Measurements from ENCODE around the gene MAP3K14.

MAP3K14 gene

GRCh38 chr17:45277216-45277849 lies 39.5 kb downstream of the MAP3K14 start:
- peak; percentile 79 to 94 for DNase-seq

- no peak for DNase-seq
These were observed 40.8 kb downstream of the MAP3K14 start for GRCh38 chr17:45276031-45276430.

- no peak for DNase-seq
These were observed 42.8 kb downstream of the MAP3K14 start for GRCh38 chr17:45274033-45274432.

- no peak for DNase-seq
These were observed 43.3 kb downstream of the MAP3K14 start for GRCh38 chr17:45273551-45273957.

- DNase-seq: no peak
These were observed 45.2 kb downstream of the MAP3K14 start for GRCh38 chr17:45271603-45272002.

GRCh38 chr17:45270828-45271418 lies 45.9 kb downstream of the MAP3K14 start:
- peak in 1 of 2 experiments; percentile 46 for DNase-seq

- DNase-seq: no peak
These were observed 46.9 kb downstream of the MAP3K14 start for GRCh38 chr17:45269912-45270311.

- no peak for DNase-seq
These were observed 49.3 kb downstream of the MAP3K14 start for GRCh38 chr17:45267436-45268055.

- DNase-seq: no peak
These were observed 50.4 kb downstream of the MAP3K14 start for GRCh38 chr17:45266372-45266926.

GRCh38 chr17:45265821-45266220 lies 51.0 kb downstream of the MAP3K14 start:
- DNase-seq: no peak

GRCh38 chr17:45264988-45265387 lies 51.8 kb downstream of the MAP3K14 start:
- peak in 1 of 2 experiments; percentile 29 for DNase-seq

- DNase-seq: no peak
These were observed 52.4 kb downstream of the MAP3K14 start for GRCh38 chr17:45264430-45264829.

- DNase-seq: no peak
These were observed 53.4 kb downstream of the MAP3K14 start for GRCh38 chr17:45263477-45263860.

GRCh38 chr17:45262516-45263476 lies 54.0 kb downstream of the MAP3K14 start:
- DNase-seq: no peak

- DNase-seq: peak; percentile 32 to 62
These were observed 55.0 kb downstream of the MAP3K14 start, which contains the start of gene SPATA32 for GRCh38 chr17:45261577-45262515. Gene SPATA32, minus strand, starts transcription at chr17:45262094. Its CDS starts 78 bp downstream, at chr17:45262016.

GRCh38 chr17:45260204-45260783 lies 56.5 kb downstream of the MAP3K14 start:
- DNase-seq: no peak

GRCh38 chr17:45258981-45259380 lies 57.8 kb downstream of the MAP3K14 start:
- DNase-seq: no peak

- no peak for DNase-seq
These were observed 59.7 kb downstream of the MAP3K14 start for GRCh38 chr17:45257115-45257514.

- no peak for DNase-seq
These were observed 60.5 kb downstream of the MAP3K14 start for GRCh38 chr17:45256114-45256966.

GRCh38 chr17:45255358-45255757 lies 61.5 kb downstream of the MAP3K14 start:
- DNase-seq: no peak
